ENCODE measurements around the gene PSTPIP2.

The PSTPIP2 gene

GRCh38 chr18:46069524-46069923, 2.5 kb downstream of the PSTPIP2 start:
- DNase-seq (ENCODE audit: low spot score), result peak; percentile 65

- peak; percentile 35 for DNase-seq (ENCODE audit: low spot score)
Observed at GRCh38 chr18:46068763-46069162, 3.3 kb downstream of the PSTPIP2 start.

- DNase-seq (ENCODE audit: low spot score), result peak; percentile 48
Observed at GRCh38 chr18:46067438-46068007, 4.5 kb downstream of the PSTPIP2 start.

- DNase-seq (ENCODE audit: low spot score), result no peak
Observed at GRCh38 chr18:46062781-46063180, 9.3 kb downstream of the PSTPIP2 start.

GRCh38 chr18:46061796-46062195, 10.3 kb downstream of the PSTPIP2 start:
- DNase-seq (ENCODE audit: low spot score), result no peak

GRCh38 chr18:46061387-46061786, 10.7 kb downstream of the PSTPIP2 start:
- no peak for DNase-seq (ENCODE audit: low spot score)

GRCh38 chr18:46060359-46060841, 11.7 kb downstream of the PSTPIP2 start:
- DNase-seq (ENCODE audit: low spot score), result no peak

- DNase-seq (ENCODE audit: low spot score), result no peak
Observed at GRCh38 chr18:46055838-46056230, 16.2 kb downstream of the PSTPIP2 start.

GRCh38 chr18:46054956-46055837, 16.9 kb downstream of the PSTPIP2 start:
- no peak for DNase-seq (ENCODE audit: low spot score)

- DNase-seq (ENCODE audit: low spot score), result no peak
Observed at GRCh38 chr18:46053368-46054095, 18.5 kb downstream of the PSTPIP2 start.

GRCh38 chr18:46051731-46052461, 20.2 kb downstream of the PSTPIP2 start:
- peak; percentile 91 for DNase-seq (ENCODE audit: low spot score)

GRCh38 chr18:46050268-46050667, 21.8 kb downstream of the PSTPIP2 start:
- no peak for DNase-seq (ENCODE audit: low spot score)

GRCh38 chr18:46048641-46049040, 23.4 kb downstream of the PSTPIP2 start:
- no peak for DNase-seq (ENCODE audit: low spot score)

GRCh38 chr18:46047369-46047768, 24.7 kb downstream of the PSTPIP2 start:
- DNase-seq (ENCODE audit: low spot score), result peak; percentile 25

- DNase-seq (ENCODE audit: low spot score), result no peak
Observed at GRCh38 chr18:46046688-46047087, 25.4 kb downstream of the PSTPIP2 start.

- DNase-seq (ENCODE audit: low spot score), result no peak
Observed at GRCh38 chr18:46046126-46046525, 25.9 kb downstream of the PSTPIP2 start.

- peak; percentile 29 for DNase-seq (ENCODE audit: low spot score)
Observed at GRCh38 chr18:46042571-46043123, 29.4 kb downstream of the PSTPIP2 start.

GRCh38 chr18:46040747-46041104, 31.3 kb downstream of the PSTPIP2 start:
- no peak for DNase-seq (ENCODE audit: low spot score)

- peak; percentile 42 for DNase-seq (ENCODE audit: low spot score)
Observed at GRCh38 chr18:46040033-46040746, 31.9 kb downstream of the PSTPIP2 start.

- DNase-seq (ENCODE audit: low spot score), result no peak
Observed at GRCh38 chr18:46037512-46038305, 34.4 kb downstream of the PSTPIP2 start.
